OCI-LY7 (cell line): ENCODE measurements around the gene RETREG1. TPM values are rescaled to one million over a fixed set of nuclear protein-coding genes. Genes with fewer than 3 reads are reported as not detected.

Experiments
- BruUV-seq: library from RNA; stranded (reverse); fragments of 400-500 nt; replicated peaks from 2 replicates; lab custom pipeline; 2021; lab: Mats Ljungman, UMichigan
- CTCF ChIA-PET: fragments of 300-600 bp; sonication (Branson Sonifier 250); formaldehyde crosslinking; loops from one replicate; lab custom pipeline; 2022; ENCODE audit warnings: antibody characterized with exemption; ENCODE audit not compliant: unreplicated experiment; lab: Charles Lee
- POLR2A ChIA-PET: fragments of 300-600 bp; sonication (Branson Sonifier 250); formaldehyde crosslinking; loops from one replicate; lab custom pipeline; 2022; ENCODE audit warnings: antibody characterized with exemption; lab: Charles Lee
- DNase-seq: peaks from one replicate; pipeline ENCODE4 v3.0.0-alpha.2; 2015; ENCODE audit warnings: low spot score
- H2AFZ ChIP-seq: fragments of 200-600 bp; sonication (generic), shearing (Covaris generic); 2 replicates; pipeline ENCODE4 v1.6.1; 2014; ENCODE audit warnings: mild to moderate bottlenecking, antibody characterized with exemption, low read length, moderate library complexity
- H3K27ac ChIP-seq: fragments of 200-600 bp; sonication (generic); 2 replicates; pipeline ENCODE4 v1.5.1; 2014; ENCODE audit warnings: mixed run types, low read depth, mild to moderate bottlenecking, moderate library complexity, low read length, inconsistent platforms; ENCODE audit not compliant: poor library complexity, severe bottlenecking
- H3K36me3 ChIP-seq: fragments of 200-600 bp; sonication (generic); 2 replicates; pipeline ENCODE4 v1.6.1; 2014; ENCODE audit warnings: mild to moderate bottlenecking, antibody characterized with exemption, low read length, moderate library complexity, mixed read lengths; ENCODE audit not compliant: insufficient read depth
- H3K4me1 ChIP-seq: fragments of 200-600 bp; sonication (generic); 2 replicates; pipeline ENCODE4 v1.5.1; 2014; ENCODE audit warnings: mild to moderate bottlenecking, low read length; ENCODE audit not compliant: insufficient read depth, poor library complexity, severe bottlenecking
- H3K4me2 ChIP-seq: fragments of 200-600 bp; sonication (generic); 2 replicates; pipeline ENCODE4 v1.6.1; 2014; ENCODE audit warnings: mild to moderate bottlenecking, low read length
- H3K4me3 ChIP-seq: fragments of 200-600 bp; sonication (generic); 2 replicates; pipeline ENCODE4 v1.5.1; 2014; ENCODE audit warnings: mild to moderate bottlenecking, low read depth, low read length; ENCODE audit not compliant: poor library complexity, severe bottlenecking
- H3K79me2 ChIP-seq: fragments of 200-600 bp; sonication (generic); 2 replicates; pipeline ENCODE4 v1.6.1; 2016; ENCODE audit warnings: low read depth, mild to moderate bottlenecking, low read length, moderate library complexity, mixed read lengths; ENCODE audit not compliant: insufficient read depth
- H3K9me2 ChIP-seq: fragments of 200-600 bp; sonication (generic); 2 replicates; pipeline ENCODE4 v1.6.1; 2016; ENCODE audit warnings: mild to moderate bottlenecking, low read length, mixed read lengths; ENCODE audit not compliant: insufficient read depth
- H3K9me3 ChIP-seq: fragments of 200-600 bp; sonication (generic); 2 replicates; pipeline ENCODE4 v1.6.1; 2014; ENCODE audit warnings: mild to moderate bottlenecking, mixed run types, low read length, mixed read lengths
- H4K20me1 ChIP-seq: fragments of 200-600 bp; sonication (generic); 2 replicates; pipeline ENCODE4 v1.6.1; 2014; ENCODE audit warnings: mild to moderate bottlenecking, antibody characterized with exemption, low read length, moderate library complexity, mixed read lengths; ENCODE audit not compliant: insufficient read depth
- EZH2phosphoT487 ChIP-seq: fragments of 200-600 bp; sonication (generic); IDR thresholded peaks from 2 replicates; pipeline ENCODE4 v1.6.1; 2018; ENCODE audit warnings: low read depth, borderline replicate concordance, mild to moderate bottlenecking, mixed run types, antibody characterized with exemption, low read length, moderate library complexity, mixed read lengths
- intact Hi-C: fragments of 100-400 bp; cut with micrococcal nuclease; formaldehyde crosslinking; loops from one replicate; pipeline ENCODE4 v1.10.0; 2022; ENCODE audit not compliant: unreplicated experiment
- total RNA-seq, 2 experiments: library from RNA; depleted of rRNA in 1 of 2; stranded (reverse); fragments of >200 nt in 1 of 2; shearing (Covaris generic) in 1 of 2; gene quantifications; 2 replicates each; pipeline ENCODE4 v1.2.3, GENCODE V29; 2014 to 2022
- TF ChIP-seq, protein P1 (sequence below): fragments of 200-600 bp; sonication (generic); conservative IDR thresholded peaks from 2 replicates; pipeline ENCODE4 v1.5.1; 2014; ENCODE audit warnings: mild to moderate bottlenecking, antibody characterized with exemption, low read length, moderate library complexity, mixed read lengths

RETREG1 gene
- total RNA-seq, 2 experiments from 2014 or later, result 2.4 to 2.6 TPM

DNA sequence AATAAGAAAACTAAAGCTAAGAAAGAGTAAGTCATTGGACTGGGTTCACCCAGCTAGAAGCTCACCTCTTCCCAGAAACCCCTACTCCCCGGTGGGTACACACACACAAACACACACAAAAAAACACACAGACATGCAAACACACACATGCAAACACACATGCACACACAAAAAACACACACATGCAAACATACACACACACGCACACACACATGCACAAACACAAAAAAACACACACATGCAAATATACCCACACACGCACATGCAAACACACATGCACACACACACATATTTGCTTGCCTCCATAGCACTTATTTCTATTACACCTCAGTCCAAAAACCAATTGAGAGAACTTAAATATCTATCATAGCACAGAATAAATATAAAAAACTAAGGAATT, 26.1 kb downstream of the RETREG1 start:
- BruUV-seq, result no TSS peak
- Histone ChIP-seq H3K4me3 (no peak overlapping the region), H3K36me3 (no peaks in the 10 kb centered on the region), H3K79me2 (no peaks in the 10 kb centered on the region), H3K9me2 (no peaks in the 10 kb centered on the region), H3K27ac (no peak overlapping the region), H3K4me2 (no peak overlapping the region), H2AFZ (no peak overlapping the region), H3K4me1 (peaks cover 4% of the 10 kb centered on the region), H3K9me3 (no peaks in the 10 kb centered on the region), H4K20me1 (no peaks in the 10 kb centered on the region)
- intact Hi-C loops, result no loop called here
- TF ChIP-seq EZH2phosphoT487, result no peak
- TF ChIP-seq, protein P1, sequence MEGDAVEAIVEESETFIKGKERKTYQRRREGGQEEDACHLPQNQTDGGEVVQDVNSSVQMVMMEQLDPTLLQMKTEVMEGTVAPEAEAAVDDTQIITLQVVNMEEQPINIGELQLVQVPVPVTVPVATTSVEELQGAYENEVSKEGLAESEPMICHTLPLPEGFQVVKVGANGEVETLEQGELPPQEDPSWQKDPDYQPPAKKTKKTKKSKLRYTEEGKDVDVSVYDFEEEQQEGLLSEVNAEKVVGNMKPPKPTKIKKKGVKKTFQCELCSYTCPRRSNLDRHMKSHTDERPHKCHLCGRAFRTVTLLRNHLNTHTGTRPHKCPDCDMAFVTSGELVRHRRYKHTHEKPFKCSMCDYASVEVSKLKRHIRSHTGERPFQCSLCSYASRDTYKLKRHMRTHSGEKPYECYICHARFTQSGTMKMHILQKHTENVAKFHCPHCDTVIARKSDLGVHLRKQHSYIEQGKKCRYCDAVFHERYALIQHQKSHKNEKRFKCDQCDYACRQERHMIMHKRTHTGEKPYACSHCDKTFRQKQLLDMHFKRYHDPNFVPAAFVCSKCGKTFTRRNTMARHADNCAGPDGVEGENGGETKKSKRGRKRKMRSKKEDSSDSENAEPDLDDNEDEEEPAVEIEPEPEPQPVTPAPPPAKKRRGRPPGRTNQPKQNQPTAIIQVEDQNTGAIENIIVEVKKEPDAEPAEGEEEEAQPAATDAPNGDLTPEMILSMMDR, result no peak
- DNase-seq, result no peak
- ChIA-PET POLR2A (no interaction called here), CTCF (no interaction called here)

DNA sequence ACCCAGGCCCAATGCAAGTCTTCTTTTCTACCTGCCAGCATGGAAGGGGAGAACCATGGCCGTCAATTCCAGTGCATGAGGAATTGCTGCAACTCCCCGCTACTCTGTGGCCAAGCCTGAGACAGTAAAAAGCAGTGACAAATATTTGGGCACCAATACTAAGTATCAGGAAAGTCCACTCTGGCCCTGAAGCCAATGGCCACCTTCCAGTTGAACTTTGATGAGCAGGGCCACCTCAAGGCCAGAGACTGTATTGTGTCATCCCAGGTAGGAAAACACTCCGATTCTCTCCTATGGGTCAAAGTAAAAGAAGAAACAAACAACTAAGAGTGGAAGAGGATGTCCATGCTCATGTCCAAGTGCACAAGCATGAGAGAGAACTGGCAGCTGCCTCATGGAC, 27.1 kb downstream of the RETREG1 start:
- H3K36me3 ChIP-seq, result no peaks in the 10 kb centered on the region
- intact Hi-C loops, result no loop called here
- no peak overlapping the region for H2AFZ ChIP-seq
- no peak for TF ChIP-seq EZH2phosphoT487
- TF ChIP-seq, protein P1, result no peak
- peaks cover 6% of the 10 kb centered on the region for H3K4me1 ChIP-seq
- H3K27ac ChIP-seq, result no peak overlapping the region
- H3K4me3 ChIP-seq, result no peak overlapping the region
- no peak overlapping the region for H3K4me2 ChIP-seq
- no peaks in the 10 kb centered on the region for H3K9me3 ChIP-seq
- no peak for DNase-seq
- H4K20me1 ChIP-seq, result no peaks in the 10 kb centered on the region
- POLR2A ChIA-PET, result no interaction called here
- H3K79me2 ChIP-seq, result no peaks in the 10 kb centered on the region
- no TSS peak for BruUV-seq
- CTCF ChIA-PET, result no interaction called here
- H3K9me2 ChIP-seq, result no peaks in the 10 kb centered on the region

DNA sequence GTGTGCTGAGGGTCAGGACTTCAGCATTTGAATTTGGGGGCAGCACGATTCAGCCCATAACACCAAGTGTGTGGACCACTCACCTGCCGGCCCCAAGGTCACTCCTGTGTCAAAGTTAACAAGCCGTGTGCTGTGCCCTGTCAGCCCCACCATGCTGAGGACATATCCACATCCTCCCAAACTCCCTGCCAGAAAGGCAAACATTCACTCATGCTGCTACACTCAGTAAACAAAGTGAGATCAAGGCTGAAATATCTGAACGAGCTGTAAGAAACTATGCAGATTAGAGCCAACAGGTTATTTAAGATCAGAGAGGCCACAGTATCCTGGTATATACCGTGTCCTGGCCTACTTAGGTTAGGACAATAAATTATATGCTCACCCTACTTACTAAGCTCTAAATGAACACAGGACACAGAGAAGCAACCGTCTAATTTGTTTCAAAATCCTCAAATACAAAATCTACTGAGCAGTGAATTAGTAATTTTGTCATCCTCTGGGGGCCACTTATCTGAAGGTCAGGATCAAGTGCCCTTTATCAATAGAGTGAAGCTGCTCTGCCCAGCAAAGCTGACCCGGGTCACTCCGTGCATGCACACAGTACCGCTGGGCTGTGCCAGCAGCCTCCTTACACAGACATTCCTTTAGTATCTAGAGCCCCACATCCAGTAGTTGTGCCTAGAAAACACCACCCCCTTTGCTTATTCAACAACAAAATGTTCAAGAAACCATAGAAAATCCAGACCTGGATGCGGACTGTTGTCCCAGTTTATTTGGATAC, 28.2 kb downstream of the RETREG1 start:
- BruUV-seq, result no TSS peak
- no peaks in the 10 kb centered on the region for H4K20me1 ChIP-seq
- no peak for TF ChIP-seq EZH2phosphoT487
- TF ChIP-seq, protein P1, result no peak
- H3K36me3 ChIP-seq, result no peaks in the 10 kb centered on the region
- DNase-seq, result no peak
- no peak overlapping the region for H3K4me2 ChIP-seq
- CTCF ChIA-PET, result no interaction called here
- no peak overlapping the region for H3K4me3 ChIP-seq
- no peaks in the 10 kb centered on the region for H3K9me3 ChIP-seq
- H3K9me2 ChIP-seq, result no peaks in the 10 kb centered on the region
- POLR2A ChIA-PET, result no interaction called here
- intact Hi-C loops, result no loop called here
- H2AFZ ChIP-seq, result no peak overlapping the region
- H3K79me2 ChIP-seq, result no peaks in the 10 kb centered on the region
- H3K27ac ChIP-seq, result no peak overlapping the region
- peaks cover 6% of the 10 kb centered on the region for H3K4me1 ChIP-seq
